ENCODE results near the gene NOP58.
"Not testable (repeated sequence)": the region's sequence is repeated elsewhere in the genome, so short reads cannot be mapped to it uniquely, and the experiment has no call there.

The NOP58 gene

DNA sequence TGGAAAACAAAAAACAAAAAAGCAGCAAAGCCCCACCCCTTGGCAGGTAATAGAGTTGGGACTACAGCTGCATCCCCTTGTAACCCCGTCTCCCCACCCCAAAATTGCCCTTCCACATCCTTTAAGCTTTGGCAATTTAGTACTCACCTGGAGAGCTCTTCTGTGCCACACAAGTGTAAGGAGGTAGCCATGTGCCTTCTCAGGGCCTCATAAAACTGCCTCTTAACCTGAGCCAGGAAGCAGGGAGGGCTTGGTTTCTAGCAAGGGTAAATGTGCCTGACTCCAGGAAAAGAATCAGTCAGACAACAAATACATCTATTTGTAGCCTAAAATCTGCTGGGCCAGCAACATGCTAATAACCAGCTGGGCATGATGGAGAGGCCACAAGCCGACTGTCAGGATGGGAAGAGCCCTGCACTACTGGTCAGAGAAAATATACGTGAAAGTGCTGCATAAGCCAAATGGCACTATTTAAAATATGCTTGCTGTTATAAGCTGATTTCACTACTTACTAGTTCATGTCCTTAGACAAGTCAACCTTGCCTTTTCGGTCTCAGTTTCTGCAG is 46.3 kb downstream of the NOP58 start:
- DNase-seq: no peak

DNA sequence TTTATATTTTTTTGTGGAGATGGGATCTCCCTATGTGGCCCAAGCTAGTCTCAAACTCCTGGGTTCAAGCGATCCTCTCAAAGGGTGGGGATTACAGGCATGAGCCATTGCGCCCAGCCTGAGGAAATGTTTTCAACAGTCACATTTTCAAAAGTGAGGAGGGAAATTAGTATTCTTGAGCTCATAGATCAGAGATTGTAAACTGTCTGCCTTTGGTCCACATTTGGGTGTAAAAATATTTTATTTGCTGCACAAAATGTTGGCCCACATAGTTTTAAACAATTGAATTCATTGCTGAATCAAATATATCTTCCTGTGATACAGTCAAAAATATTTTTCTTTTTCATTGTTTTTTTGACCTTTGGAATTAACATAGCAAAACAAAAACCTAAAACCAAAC is 48.6 kb downstream of the NOP58 start:
- DNase-seq: no peak

DNA sequence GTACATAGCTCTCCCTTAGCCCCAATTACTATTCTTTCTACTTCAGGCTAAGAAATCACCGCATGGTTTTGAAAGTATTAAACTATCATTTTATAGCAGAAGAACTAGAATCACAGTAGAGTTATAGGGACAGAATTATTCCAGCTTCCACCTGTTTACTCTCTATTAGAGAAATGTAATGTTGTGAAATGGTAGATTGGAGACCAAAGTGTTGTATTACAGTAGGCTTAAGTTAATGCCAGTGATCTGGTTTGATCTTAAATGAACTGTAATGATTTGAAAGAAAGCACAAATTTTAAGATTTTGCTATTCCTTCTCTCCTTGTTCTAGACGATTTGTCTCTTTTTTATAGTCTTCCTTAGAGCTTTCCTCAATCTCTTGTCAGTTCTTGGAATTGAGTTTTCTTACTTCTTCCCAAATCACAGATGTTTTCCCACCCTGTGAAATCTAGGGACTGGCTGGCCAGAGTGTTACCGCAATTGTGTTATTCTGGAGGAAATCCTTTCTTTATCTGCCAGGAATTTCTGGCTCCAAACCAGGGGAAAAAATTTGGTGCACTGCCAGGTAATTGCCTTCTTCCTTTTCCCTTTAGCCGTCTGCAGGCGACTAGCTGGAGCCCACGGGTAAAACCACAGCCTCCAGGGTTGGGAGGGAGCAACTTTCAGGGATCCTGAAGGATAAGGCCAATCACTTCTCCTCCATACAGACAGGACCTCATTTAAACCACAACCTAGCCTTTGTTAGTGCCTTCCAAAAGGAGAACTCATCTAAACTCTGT is 51.7 kb downstream of the NOP58 start:
- DNase-seq: no peak

DNA sequence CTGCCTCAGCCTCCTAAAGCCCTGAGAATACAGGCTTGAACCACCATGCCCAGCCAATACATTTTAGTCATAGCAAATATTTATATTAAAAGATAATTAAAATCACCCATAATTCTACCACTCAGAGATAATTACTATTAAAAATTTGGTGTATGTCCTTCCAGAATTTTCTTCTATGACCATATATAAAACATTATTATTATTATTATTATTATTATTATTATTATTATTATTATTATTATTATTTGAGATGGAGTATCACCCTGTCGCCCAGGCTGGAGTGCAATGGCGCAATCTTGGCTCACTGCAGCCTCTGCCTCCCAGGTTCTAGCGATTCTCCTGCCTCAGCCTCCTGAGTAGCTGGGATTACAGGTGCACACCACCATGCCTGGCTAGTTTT is 54.8 kb downstream of the NOP58 start:
- not testable (repeated sequence) for DNase-seq

DNA sequence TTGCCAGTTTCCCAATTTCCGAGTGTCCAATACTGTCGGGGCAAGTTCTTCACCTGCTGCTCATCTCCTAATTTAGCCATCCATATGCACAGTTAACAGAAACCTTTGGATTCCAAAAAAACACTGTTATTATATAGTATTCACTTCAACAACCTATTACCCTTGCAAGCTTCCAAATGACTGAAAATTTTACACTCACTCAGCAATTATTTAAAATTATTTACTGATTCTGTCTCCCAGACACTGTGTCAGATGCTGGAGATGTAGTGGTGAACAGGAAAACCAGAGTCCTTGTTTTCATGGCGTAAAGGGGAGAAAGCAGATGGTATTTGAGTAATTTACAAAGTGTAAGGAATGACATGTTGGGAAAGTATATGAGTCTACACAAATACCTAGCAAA is 56.9 kb downstream of the NOP58 start:
- DNase-seq: no peak

DNA sequence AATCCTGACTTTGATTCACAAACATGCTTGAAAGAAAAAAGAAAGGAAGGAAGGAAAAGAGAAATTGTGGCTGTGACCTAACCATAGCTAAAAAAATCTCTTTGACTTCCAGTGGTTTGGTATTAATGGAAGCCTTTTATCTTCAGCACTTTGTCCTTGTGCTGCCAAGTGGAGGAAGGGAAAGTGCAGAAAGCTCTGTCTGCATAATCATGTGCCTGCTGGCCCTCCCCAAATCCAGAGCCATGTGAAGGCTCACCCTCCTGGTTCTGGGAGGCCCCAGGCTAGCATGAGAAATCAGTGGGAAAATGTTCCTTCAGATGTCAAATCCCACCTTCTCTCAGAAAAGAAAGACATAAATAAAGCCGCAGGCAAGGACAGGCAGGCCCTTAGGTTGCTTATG is 62.3 kb downstream of the NOP58 start:
- DNase-seq: no peak

DNA sequence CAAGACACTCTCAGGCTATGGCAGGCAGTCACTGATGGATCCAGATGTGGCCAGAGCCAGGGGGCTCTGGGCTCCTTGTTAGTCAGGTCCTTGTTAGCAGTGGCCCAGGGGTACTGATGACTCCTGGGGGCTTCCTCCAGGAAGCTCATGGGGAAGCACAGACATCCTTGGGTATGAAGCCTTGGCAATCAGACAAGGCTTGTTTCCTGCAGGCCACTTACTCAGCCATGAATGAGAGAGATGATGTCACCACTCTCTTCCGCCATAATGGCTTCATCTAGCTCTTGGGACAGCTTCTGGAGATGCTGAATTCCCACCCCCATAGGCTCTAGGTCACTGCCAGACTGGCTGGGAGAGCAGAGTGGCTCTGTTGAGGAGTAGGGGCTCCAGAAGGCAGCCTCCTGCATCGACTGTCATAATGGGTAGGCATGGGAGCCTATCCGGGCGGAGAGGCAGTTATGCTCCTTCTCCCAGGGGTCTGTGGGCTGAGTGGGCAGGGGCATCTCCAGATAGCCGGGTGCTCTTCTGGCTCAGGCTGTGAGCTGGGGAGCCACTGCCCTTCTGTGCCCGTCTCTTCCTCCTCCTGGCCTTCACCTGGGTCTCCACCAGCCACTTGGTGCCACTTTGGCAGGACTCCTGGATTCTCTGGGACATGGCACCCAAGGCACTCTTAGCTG is 70.4 kb downstream of the NOP58 start:
- DNase-seq: no peak

DNA sequence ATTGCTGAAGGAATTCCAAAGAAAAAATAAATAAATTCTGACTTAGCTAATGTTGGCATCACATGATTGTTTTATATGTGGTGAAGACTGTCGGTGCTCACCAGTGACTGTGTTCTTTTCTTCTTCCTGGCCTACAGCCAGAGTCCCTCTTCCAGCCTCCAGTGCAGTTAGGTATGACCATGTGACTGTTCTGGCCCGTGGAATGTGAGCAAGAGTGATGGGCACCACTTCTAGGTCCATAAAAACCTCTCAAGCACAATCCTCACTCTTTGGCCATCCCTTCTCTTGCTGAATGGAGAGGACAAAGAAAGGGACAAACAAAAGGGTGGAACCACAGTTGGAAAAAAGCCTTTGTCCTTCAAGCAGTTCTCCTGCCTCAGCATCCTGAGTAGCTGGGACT is 71.6 kb downstream of the NOP58 start:
- no peak for DNase-seq

DNA sequence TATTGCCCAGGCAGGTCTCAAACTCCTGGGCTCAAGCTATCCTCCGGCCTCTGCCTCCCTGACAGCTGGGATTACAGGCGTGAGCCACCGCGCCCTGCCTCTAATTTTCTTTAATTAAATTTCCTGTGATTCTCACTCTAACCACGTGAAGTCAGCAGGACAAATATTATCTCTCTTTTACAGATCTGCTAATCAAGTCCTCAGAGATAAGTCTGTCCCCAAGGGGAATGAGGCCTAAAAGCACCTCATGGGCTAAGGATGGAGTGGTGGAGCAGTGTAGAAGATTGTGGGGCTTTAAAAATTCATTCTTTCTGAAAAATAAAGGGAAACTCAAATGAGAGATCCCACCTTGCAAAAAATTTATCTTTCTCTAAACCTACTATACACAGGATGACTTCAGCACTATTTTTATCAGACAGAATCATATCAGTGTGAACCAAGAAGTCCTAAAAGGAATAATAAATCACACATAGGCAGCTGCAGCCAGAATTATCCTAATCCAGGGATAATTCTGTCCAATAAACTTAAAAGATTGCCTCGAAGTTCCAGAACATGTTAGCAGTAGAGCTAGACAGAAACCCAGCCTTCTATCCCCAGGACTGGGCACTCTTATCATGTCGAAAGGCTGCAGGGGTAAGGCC is 72.3 kb downstream of the NOP58 start:
- no peak for DNase-seq

DNA sequence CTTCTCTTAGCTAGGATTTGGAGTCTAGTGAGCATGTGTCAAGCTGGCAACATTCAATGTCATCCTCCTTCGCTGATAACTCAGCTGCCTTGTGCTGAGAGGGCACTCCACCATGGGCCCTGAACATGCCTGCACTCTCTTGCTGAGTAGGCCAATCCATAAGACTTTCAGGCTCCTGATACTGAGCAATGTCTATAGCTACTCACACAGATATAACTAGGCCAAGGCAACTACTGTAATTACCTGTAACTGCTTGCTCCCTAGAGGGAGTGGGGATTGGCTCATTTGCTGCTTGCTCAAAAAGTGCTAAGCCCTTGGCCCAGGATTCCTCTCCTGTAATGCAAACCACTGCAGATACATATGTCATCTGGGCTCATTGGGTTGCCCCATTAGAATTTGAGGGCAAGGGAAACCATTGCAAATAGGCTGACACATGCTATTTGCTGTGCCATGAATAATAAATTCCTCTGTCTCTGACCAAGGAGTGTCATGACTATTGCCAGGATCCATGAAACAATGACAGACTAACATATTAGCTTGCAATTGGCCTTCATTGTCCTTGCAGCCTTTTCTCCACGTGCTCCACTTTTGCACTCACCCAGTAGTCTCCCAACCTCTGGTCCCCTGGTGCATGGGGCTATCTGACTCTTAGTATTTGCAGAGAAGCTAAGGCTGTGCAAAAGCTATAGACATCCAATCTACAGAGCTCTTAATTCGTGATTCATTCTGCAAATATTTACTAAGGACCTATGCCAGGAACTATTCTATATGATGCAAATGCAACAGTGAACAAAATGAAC is 73.7 kb downstream of the NOP58 start:
- no peak for DNase-seq

DNA sequence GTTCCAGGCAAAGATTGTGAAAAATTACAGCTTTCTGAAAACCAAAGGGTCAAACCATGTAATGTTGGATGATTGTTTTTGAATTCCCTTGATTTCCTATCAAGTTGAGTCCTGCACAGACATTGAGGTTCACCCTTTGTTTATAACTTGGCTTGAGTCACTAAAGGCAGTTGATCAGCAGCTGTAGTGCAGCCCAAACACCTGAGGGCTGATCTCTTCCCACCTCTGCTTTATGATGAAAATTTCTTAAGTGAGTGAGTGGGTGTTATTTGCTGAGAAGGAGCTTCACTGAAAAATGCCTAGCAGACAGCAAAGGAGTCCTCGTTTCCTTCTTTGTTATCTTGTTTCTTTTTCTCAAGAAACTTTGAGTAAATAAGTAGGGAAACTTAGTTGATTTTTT is 78.6 kb downstream of the NOP58 start:
- DNase-seq: no peak

DNA sequence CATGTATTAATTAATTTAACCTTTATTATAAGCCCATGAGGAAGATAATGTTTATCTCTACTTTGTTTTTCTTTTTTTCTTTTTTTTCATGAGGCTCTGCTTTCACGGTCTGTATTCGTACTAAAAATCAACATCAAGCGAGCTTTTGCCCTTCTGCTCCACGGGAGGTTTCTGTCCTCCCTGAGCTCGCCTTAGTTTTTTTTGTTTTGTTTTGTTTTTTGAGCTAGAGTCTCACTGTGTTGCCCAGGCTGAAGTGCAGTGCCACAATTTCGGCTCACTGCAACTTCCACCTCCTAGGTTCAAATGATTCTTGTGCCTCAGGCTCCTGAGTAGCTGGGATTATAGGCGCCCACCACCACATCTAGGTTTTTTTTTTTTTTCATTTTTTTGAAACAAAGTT is 80.6 kb downstream of the NOP58 start:
- DNase-seq: no peak
